Ramos (cell line): ENCODE measurements around the gene TPGS1.
"Not testable (repeated sequence)": the region's sequence is repeated elsewhere in the genome, so short reads cannot be mapped to it uniquely, and the experiment has no call there.

Source experiments
- in situ Hi-C: fragments of 300-500 bp; cut with MboI; formaldehyde crosslinking; loops from one replicate; pipeline ENCODE4 v1.14.3; 2022; ENCODE audit warnings: low sequenced_read_pairs; ENCODE audit not compliant: unreplicated experiment

TPGS1 gene

GRCh38 chr19:474126-475078 lies 32.9 kb upstream of the TPGS1 start:
- in situ Hi-C loops: no loop called here

DNA sequence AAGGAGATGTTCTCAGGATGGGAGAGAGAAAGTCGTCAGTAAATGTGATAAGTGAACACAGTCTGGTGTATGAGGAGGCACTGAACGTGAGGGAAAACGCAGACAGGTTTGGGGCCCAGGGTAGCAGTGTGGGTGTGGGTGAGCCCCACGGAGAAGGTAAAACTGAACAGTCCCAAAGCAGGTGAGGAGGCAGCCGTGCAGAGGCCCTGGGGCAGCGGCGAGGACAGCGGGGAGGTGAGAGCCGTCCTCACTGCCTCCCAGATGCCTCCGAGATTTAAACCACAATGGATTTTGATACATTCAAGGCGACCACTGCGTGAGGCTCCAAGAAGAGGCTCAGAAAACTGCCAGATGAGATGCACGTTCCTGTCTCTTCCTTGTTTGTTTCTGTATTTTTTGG lies 31.9 kb upstream of the TPGS1 start:
- in situ Hi-C loops: no loop called here

- in situ Hi-C loops: no loop called here
These were observed 28.9 kb upstream of the TPGS1 start for GRCh38 chr19:478236-478903.

- in situ Hi-C loops: no loop called here
These were observed 28.3 kb upstream of the TPGS1 start for GRCh38 chr19:478976-479375.

DNA sequence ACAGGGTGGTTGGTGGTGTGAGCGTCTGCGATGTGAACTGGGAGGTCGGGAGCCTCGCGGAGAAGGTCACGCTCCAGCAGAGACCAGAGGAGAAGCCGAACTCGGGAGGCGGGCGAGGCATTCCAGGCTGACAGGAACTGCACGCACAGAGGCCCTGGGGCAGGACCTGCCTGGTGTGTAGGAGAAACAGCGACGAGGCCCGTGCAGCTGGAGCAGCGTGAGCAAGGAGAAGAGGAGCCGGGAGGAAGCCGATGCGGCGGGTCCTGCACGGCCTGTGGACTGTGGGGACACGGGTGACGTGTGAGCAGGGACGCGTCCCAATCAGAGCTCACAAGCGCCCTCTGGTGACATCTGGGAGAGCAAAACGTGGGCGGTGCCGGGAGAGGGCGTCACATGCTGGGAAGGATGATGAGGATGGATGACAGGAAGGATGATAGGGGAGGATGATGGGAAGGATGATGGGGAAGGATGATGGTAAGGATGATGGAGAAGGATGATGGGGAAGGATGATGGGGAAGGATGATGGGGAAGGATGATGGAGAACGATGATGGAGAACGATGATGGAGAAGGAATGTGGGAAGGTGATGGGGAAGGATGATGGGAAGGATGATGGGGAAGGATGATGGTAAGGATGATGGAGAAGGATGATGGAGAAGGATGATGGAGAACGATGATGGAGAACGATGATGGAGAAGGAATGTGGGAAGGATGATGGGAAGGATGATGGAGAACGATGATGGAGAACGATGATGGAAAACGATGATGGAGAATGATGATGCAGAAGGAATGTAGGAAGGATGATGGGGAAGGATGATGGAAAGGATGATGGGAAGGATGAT lies 27.1 kb upstream of the TPGS1 start:
- in situ Hi-C loops: no loop called here

DNA sequence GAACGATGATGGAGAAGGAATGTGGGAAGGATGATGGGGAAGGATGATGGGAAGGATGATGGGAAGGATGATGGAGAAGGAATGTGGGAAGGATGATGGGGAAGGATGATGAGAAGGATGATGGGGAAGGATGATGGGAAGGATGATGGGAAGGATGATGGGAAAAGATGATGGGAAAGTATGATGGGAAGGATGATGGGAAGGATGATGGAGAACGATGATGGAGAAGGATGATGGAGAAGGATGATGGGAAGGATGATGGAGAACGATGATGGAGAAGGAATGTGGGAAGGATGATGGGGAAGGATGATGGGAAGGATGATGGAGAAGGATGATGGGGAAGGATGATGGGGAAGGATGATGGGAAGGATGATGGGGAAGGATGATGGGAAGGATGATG lies 26.2 kb upstream of the TPGS1 start:
- in situ Hi-C loops: not testable (repeated sequence)

DNA sequence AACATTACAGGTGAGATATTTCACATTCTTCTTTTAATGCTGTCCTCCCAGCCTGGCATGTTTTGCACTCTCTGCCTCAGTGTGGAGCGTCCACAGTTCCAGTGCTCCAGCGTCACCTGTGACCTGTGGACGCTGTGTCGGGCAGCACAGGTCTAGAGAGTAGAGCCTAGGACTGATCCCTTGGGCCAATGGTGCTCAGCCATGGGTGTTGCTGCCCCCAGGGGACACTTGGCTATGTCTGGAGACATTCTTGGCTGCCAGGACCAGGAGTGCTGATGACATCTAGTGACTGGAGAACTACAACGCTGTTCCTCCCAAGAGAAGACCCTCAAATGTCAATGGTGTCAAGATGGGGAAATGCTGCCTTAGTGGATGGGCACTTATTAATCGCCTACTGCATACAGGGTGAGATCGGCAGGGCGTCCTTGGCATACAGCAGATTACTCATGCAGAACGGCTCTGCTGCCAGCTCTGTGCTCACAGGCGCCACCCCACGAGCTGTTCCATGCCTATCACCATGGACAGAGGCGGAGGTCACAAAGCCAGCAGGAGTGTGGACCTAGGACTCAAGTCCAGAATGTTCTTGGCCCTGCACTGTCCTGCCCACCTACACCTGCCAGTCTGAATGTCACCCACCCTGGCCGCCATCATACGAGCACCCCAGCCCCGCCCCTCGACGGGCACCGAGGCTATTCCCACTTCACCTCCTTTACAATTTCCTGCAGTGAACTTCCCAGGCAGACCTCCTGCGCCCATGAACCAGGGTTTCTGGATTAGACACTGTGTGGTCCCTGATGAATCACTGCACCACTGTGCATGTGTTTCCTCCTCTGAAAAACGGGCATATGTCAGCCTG lies 24.9 kb upstream of the TPGS1 start:
- in situ Hi-C loops: no loop called here

- in situ Hi-C loops: no loop called here
These were observed 23.8 kb upstream of the TPGS1 start for GRCh38 chr19:483332-484072.

- in situ Hi-C loops: no loop called here
These were observed 22.8 kb upstream of the TPGS1 start for GRCh38 chr19:484494-484893.

DNA sequence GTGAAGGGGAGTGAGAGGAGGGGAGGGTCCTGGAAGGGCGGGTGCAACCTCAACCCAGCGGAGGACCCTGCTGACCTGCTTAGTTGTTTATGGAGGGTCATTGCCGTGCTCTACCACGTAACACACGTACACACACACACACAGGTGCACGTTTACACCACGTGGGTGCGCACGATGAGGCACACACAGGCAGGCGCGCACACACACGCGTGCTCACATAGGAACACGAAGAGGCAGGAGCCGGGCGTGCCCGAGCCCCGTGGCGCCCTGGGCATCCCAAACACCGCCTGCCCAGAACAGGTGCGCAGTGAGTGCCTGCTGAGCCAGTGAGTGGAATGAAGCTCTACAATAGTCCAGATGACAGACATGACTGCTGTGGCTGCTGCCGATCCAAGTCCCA lies 22.2 kb upstream of the TPGS1 start:
- in situ Hi-C loops: no loop called here

DNA sequence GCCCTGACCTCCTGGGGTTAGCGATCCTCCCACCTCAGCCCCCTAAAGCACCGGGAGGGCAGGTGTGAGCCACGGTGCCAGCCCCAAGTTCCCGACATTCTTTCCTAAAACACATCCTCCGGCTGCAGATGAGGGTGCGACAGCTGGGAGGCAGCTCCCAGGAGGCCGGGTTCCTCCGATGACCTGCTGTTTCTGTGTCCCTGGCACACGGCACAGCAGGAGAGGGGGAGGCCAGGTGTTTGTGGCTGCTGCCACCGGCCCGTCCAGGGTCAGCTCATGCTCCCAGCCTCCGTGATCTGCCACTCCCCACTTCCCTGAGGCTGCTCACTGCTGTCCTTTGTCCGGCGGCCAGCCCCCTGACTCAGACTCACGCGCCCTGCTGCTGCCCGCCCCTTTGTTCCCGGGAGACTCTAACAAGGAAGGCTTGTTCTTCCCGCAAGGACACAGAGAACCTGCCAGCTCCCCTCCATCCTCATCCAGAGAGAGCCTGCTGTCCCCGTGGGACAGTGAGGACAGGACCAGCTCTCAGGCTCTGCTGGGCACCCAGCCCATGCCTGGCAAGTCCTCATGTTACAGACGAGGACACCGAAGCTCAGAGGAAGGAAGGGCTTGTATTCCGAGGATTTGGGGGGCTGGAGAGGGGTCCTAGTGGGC lies 21.6 kb upstream of the TPGS1 start:
- in situ Hi-C loops: no loop called here

- in situ Hi-C loops: no loop called here
These were observed 18.5 kb upstream of the TPGS1 start for GRCh38 chr19:488505-489417.

DNA sequence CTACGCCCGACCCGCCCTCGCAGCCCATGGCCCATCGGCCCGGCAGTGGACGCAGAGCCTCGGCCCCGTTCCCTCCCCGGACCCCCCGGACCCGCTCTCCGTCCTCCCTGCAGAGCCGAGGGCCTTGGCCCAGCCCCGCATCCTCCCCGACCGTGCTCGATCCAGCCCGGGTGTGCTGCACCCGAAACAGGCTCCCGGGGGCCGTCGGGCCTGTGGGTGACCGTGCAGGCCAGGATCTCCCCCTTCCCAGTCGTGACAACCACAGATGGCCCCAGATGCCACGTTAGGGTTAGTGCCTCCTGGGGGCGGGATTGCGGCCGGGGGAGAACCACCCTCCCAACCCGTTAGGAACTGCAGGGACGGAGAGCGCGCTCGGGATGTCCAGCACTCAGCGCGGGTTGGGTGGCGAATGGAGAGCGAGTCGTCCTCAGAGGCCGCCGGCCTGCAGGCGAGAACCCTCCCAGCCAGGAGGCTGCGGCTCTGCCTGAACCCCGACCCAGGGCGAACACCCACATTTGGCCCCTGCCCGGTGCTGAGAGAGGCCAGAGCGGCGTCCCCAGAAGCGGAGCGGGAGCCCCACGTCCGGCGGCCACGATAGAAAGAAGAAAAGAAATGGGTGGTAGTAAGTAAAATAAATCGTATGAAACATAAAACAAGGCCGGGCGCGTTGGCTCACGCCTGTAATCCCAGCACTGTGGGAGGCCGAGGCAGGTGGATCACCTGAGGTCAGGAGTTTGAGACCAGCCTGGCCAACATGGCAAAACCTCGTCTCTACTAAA lies 17.7 kb upstream of the TPGS1 start:
- in situ Hi-C loops: no loop called here

DNA sequence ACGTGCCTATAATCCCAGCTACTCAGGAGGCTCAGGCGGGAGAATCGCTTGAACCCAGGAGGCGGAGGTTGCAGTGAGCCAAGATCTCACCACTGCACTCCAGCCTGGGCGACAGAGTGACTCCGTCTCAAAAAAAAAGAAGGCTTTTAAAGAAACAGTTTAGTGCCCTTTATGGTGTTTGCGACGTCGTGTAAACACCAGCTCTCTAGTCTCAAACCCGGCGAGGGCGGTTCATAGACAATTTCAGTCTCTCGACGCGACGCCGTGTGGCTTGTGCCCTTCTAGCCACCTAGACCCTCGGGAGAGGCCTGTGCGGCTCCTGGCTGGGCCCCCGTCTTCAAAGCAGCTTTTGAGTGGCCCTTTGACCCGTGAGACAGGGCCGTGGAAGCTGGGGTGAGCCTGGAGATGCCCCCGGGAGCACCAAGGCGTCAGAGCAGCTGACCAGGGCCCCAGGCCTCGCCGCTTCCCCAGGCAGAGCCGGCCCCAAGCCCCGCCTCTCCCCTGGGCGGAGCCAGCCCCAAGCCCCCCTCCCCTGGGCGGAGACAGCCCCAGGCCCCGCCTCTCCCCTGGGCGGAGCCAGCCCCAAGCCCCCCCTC lies 16.1 kb upstream of the TPGS1 start:
- in situ Hi-C loops: no loop called here

DNA sequence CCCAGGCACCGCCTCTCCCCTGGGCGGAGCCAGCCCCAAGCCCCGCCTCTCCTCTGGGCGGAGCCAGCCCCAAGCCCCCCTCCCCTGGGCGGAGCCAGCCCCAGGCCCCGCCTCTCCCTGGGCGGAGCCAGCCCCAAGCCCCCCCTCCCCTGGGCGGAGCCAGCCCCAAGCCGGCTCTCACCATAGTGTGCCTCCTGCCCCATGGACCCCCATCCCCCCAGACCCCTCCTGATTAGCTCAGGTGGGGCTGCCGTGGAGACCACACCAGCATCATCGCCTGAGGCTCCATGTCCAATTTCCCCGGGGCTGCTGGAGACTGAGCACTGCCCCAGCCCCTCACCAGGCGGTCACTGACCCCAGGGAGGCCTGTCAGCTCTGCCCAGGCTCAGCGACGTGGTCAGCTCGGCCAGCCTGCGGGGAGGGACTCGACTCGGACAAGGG lies 15.2 kb upstream of the TPGS1 start:
- in situ Hi-C loops: no loop called here

DNA sequence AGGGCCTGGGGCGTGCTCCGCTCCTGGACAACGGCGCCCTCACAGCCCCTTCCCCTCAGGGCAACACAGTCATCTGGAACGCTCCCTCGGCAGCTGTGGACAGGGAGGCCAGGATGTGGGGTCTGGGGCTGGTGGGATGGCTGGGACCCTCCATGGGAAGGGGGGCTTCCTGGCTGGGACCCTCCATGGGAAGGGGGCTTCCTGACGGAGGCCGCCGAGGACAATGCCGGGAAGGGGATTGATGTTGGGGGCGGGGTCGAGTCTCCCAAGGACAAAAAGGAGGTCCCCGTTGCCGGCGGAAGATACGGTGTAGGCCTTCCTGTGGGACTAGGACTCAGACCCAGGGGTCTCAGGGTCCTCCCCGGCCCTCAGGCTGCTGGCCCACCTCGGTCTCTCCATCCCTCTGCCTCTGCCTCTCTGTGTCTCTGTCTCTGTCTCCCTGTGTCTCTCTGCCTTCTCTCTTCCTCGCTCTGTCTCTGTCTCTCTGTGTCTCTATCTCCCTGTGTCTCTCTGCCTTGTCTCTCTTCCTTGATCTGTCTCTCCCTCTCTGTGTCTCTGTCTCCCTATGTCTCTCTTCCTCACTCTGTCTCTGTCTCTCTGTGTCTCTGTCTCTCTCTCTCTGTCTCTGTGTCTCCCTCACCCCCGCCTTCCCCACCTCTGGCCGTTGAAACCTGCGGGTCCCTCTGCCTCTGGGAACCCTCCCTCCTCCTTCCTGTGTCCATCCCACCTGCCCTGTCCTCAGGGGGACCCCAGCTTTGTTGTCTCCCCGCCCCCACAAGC lies 13.7 kb upstream of the TPGS1 start:
- in situ Hi-C loops: no loop called here
